CD4-positive, alpha-beta T cell (primary cell): ENCODE data around the gene PUSL1. TPM values are rescaled to one million over a fixed set of nuclear protein-coding genes. Genes with fewer than 3 reads are reported as not detected.
"Not testable (repeated sequence)": the region's sequence is repeated elsewhere in the genome, so short reads cannot be mapped to it uniquely, and the experiment has no call there.

ENCODE experiments used
- ATAC-seq: fragments of 200-7000 bp; cut with Tn5 transposase; one replicate; pipeline ENCODE4 v1.10.0; 2022; ENCODE audit warnings: mild to moderate bottlenecking; ENCODE audit not compliant: poor library complexity
- CTCF ChIA-PET: fragments of 350-600 bp; sonication (Branson Sonifier 250); formaldehyde crosslinking; loops from one replicate; lab custom pipeline; 2021; ENCODE audit warnings: antibody characterized with exemption, inconsistent platforms; lab: Charles Lee
- POLR2A ChIA-PET: fragments of 350-600 bp; sonication (Branson Sonifier 250); formaldehyde crosslinking; loops from one replicate; lab custom pipeline; 2021; ENCODE audit warnings: antibody characterized with exemption, inconsistent platforms; lab: Charles Lee
- DNase-seq, 14 experiments: peaks; one replicate each; pipeline ENCODE4 v3.0.0-alpha.2; 2013 to 2020; ENCODE audit warnings: mixed read lengths in 2 of 14
- H3K27ac ChIP-seq, 2 donors: one replicate each; pipeline versions ENCODE4 v1.5.1 to v1.7.0; 2013; ENCODE audit warnings: low read length in 2 of 2, low read depth in 1 of 2, mild to moderate bottlenecking in 1 of 2
- H3K27me3 ChIP-seq, 2 experiments: 1 replicate in 1 of 2; 2 replicates in 1 of 2; pipeline versions ENCODE4 v1.6.1 to v1.7.0; 2013; ENCODE audit warnings: low read length in 2 of 2, control low read depth in 1 of 2, mild to moderate bottlenecking in 1 of 2, moderate library complexity in 1 of 2; ENCODE audit not compliant: insufficient read depth in 2 of 2, control insufficient read depth in 1 of 2
- H3K36me3 ChIP-seq: one replicate; pipeline ENCODE4 v1.6.1; 2013; ENCODE audit warnings: low read length, control low read depth; ENCODE audit not compliant: insufficient read depth
- H3K4me1 ChIP-seq: one replicate; pipeline ENCODE4 v1.6.1; 2013; ENCODE audit warnings: low read length, control low read depth; ENCODE audit not compliant: insufficient read depth
- H3K4me3 ChIP-seq: one replicate; pipeline ENCODE4 v1.5.1; 2013; ENCODE audit warnings: mild to moderate bottlenecking, low read length, moderate library complexity
- H3K9me3 ChIP-seq, 2 experiments: 1 replicate in 1 of 2; 2 replicates in 1 of 2; pipeline versions ENCODE4 v1.6.1 to v1.7.0; 2013; ENCODE audit warnings: low read length in 2 of 2, mild to moderate bottlenecking in 2 of 2, control low read depth in 1 of 2, moderate library complexity in 1 of 2; ENCODE audit not compliant: control insufficient read depth in 1 of 2, insufficient read depth in 1 of 2
- H3K27ac Mint-ChIP-seq: one replicate; pipeline ENCODE4 v1.8.0; 2020; ENCODE audit warnings: mixed read lengths
- H3K27me3 Mint-ChIP-seq: one replicate; pipeline ENCODE4 v1.8.0; 2021; ENCODE audit warnings: mixed read lengths
- H3K36me3 Mint-ChIP-seq: one replicate; pipeline ENCODE4 v1.8.0; 2021; ENCODE audit warnings: low read depth, mixed read lengths
- H3K4me1 Mint-ChIP-seq: one replicate; pipeline ENCODE4 v1.8.0; 2021; ENCODE audit warnings: low read depth, mixed read lengths
- H3K4me3 Mint-ChIP-seq: one replicate; pipeline ENCODE4 v1.8.0; 2020; ENCODE audit warnings: mild to moderate bottlenecking, mixed read lengths
- H3K9me3 Mint-ChIP-seq: one replicate; pipeline ENCODE4 v1.8.0; 2020; ENCODE audit warnings: mixed read lengths
- intact Hi-C, 2 experiments: fragments of 100-400 bp; cut with DNase I in 1 of 2; cut with micrococcal nuclease in 1 of 2; formaldehyde crosslinking; loops; one replicate each; pipeline versions ENCODE4 v1.15.1 to v1.9.0; 2023 to 2025; cut with DNase I, micrococcal nuclease
- total RNA-seq, 174 experiments: library from RNA in 2 of 174; stranded (reverse) in 2 of 174; gene quantifications; one replicate each; pipeline ENCODE4 v1.2.3 and lab custom pipeline; 2021 to 2026
- TF ChIP-seq, protein P1 (sequence below): fragments of 200-600 bp; IDR thresholded peaks from one replicate; pipeline ENCODE4 v1.8.0; 2022; ENCODE audit warnings: antibody characterized with exemption, mild to moderate bottlenecking

The PUSL1 gene
- total RNA-seq, 2 experiments from 2014 or later: 18.1 to 19.2 TPM

DNA sequence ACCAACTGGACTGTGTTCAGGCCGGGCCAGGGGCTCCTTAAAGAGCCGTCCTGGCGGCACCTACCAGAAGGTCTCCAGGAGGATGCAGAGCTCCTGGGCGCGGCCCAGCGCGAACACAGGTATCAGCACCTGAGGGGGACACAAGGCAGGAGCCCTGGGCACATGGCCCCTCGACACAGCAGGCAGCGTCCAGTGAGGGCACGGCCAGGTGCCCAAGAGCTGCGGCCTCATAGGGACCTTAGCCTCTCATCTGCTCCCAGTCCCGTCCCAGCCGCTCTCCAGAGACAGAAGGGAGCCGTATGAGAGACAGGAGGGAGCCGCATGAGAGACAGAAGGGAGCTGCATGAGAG is 5.8 kb downstream of the PUSL1 start:
- no peaks in the 10 kb centered on the region for H3K9me3 ChIP-seq
- H3K9me3 Mint-ChIP-seq: no peaks in the 10 kb centered on the region
- H3K4me1 Mint-ChIP-seq: peaks cover 4% of the 10 kb centered on the region
- peaks cover 71% of the 10 kb centered on the region for H3K36me3 ChIP-seq
- H3K27ac ChIP-seq: no peak overlapping the region
- no peak overlapping the region for H3K27ac Mint-ChIP-seq
- ATAC-seq (no peak), DNase-seq (no peak)
- POLR2A ChIA-PET: no interaction called here
- TF ChIP-seq, protein P1, sequence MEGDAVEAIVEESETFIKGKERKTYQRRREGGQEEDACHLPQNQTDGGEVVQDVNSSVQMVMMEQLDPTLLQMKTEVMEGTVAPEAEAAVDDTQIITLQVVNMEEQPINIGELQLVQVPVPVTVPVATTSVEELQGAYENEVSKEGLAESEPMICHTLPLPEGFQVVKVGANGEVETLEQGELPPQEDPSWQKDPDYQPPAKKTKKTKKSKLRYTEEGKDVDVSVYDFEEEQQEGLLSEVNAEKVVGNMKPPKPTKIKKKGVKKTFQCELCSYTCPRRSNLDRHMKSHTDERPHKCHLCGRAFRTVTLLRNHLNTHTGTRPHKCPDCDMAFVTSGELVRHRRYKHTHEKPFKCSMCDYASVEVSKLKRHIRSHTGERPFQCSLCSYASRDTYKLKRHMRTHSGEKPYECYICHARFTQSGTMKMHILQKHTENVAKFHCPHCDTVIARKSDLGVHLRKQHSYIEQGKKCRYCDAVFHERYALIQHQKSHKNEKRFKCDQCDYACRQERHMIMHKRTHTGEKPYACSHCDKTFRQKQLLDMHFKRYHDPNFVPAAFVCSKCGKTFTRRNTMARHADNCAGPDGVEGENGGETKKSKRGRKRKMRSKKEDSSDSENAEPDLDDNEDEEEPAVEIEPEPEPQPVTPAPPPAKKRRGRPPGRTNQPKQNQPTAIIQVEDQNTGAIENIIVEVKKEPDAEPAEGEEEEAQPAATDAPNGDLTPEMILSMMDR: no peak
- H3K36me3 Mint-ChIP-seq: peaks cover 29% of the 10 kb centered on the region
- H3K27me3 ChIP-seq: no peaks in the 10 kb centered on the region
- intact Hi-C loops: no loop called here
- H3K4me3 Mint-ChIP-seq: no peak overlapping the region
- CTCF ChIA-PET: no interaction called here
- H3K4me3 ChIP-seq: no peak overlapping the region
- peaks cover 18% of the 10 kb centered on the region for H3K4me1 ChIP-seq
- H3K27me3 Mint-ChIP-seq: no peaks in the 10 kb centered on the region

DNA sequence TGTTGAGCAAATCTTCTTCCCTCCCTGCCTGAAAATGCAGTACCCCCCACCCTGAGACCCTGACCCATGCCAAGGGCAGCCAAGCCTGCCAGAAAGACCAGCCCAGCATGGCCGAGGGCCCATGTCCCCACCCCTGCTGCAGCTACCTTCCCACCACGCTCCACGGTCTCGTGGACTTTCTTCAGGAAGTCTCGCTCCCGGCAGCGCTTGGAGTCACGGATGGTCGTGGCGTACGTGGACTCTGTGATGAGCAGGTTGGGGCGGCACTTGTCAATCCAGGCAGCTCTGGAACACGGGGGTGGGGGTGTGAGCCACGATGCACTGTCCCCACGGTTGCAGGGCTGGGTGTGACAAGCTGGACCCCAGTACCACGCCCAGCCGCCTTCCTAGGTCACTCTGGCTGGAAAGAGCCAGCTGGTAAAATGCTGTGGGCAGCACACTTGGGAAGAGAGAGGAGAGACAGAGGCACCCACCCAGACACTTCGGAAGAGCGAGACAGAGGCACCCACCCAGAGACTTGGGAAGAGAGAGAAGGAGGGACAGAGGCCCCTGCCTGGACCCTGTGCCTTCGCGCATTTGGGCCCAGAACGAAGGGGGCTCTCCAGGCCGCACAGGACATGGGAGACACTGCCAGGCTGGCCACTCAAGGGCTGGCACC is 6.4 kb downstream of the PUSL1 start:
- Histone ChIP-seq H3K9me3 (no peaks in the 10 kb centered on the region), H3K27me3 (no peaks in the 10 kb centered on the region), H3K27ac (no peak overlapping the region), H3K36me3 (peaks cover 76% of the 10 kb centered on the region), H3K4me3 (no peak overlapping the region), H3K4me1 (peaks cover 12% of the 10 kb centered on the region)
- H3K36me3 Mint-ChIP-seq: peaks cover 33% of the 10 kb centered on the region
- no peak overlapping the region for H3K4me3 Mint-ChIP-seq
- ChIA-PET CTCF (no interaction called here), POLR2A (no interaction called here)
- ATAC-seq (no peak), DNase-seq (no peak)
- peaks cover 4% of the 10 kb centered on the region for H3K4me1 Mint-ChIP-seq
- H3K27me3 Mint-ChIP-seq: no peaks in the 10 kb centered on the region
- intact Hi-C loops: no loop called here
- no peaks in the 10 kb centered on the region for H3K9me3 Mint-ChIP-seq
- H3K27ac Mint-ChIP-seq: no peak overlapping the region
- TF ChIP-seq, protein P1: no peak

DNA sequence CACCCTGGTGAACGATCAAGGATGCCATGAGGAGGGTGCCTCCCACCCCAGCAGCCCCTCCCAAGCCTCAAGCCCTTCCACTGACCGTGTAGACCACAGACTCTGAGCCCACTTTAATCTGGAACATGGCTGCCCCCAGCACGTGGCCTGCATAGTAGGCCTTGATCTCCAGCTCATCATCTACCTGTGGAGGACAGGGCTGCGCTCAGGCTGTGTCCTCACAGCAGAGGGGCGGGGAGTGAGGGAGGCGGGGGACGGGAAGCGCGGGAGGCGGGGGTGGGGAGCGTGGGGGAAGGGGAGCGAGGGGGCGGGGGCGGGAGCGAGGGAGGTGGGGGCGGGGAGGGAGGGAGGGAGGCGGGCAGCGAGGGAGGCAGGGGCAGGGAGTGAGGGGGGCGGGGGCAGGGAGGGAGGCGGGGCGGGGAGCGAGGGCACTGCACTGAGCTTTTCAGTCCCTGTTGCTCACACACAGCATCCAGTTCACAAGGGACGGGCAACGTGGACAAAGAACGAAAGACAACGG is 7.1 kb downstream of the PUSL1 start:
- POLR2A ChIA-PET: no interaction called here
- intact Hi-C loops: no loop called here
- no peak for DNase-seq

DNA sequence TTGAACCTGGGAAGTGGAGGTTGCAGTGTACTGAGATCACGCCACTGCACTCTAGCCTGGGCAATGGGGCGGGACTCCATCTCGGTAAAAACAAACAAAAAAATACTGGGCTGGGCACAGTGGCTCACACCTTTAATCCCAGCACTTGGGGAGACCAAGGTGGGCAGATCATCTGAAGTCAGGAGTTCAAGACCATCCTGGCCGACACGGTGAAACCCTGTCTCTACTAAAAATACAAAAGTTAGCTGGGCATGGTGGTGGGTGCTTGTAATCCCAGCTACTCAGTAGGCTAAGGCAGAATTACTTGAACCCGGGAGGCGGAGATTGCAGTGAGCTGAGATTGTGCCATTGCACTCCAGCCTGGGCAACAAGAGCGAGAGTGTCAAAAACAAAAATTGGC is 7.8 kb downstream of the PUSL1 start:
- peaks cover 18% of the 10 kb centered on the region for H3K4me1 ChIP-seq
- H3K4me1 Mint-ChIP-seq, DNase-seq, POLR2A ChIA-PET, H3K9me3 ChIP-seq, intact Hi-C loops, H3K27ac ChIP-seq, H3K27me3 ChIP-seq, H3K9me3 Mint-ChIP-seq, H3K27me3 Mint-ChIP-seq, ATAC-seq, H3K4me3 ChIP-seq, H3K27ac Mint-ChIP-seq, CTCF ChIA-PET, H3K4me3 Mint-ChIP-seq: not testable (repeated sequence)
- H3K36me3 Mint-ChIP-seq: peaks cover 37% of the 10 kb centered on the region
- peaks cover 76% of the 10 kb centered on the region for H3K36me3 ChIP-seq

More for the DNA sequence above, 7.1 kb downstream of the PUSL1 start:
- CTCF ChIA-PET: no interaction called here
- Mint-ChIP-seq H3K9me3 (no peaks in the 10 kb centered on the region), H3K36me3 (peaks cover 37% of the 10 kb centered on the region), H3K27ac (no peak overlapping the region), H3K4me3 (no peak overlapping the region), H3K27me3 (no peaks in the 10 kb centered on the region), H3K4me1 (peaks cover 4% of the 10 kb centered on the region)
- TF ChIP-seq, protein P1: no peak
- Histone ChIP-seq H3K4me1 (peaks cover 11% of the 10 kb centered on the region), H3K27ac (no peak overlapping the region), H3K9me3 (no peaks in the 10 kb centered on the region), H3K4me3 (no peak overlapping the region), H3K36me3 (peaks cover 76% of the 10 kb centered on the region), H3K27me3 (no peaks in the 10 kb centered on the region)
- ATAC-seq: no peak
